Hepatocyte (in vitro differentiated cells): ENCODE measurements around the gene VAPA.

ENCODE experiments used
- EZH2phosphoT487 ChIP-seq: fragments of 200-600 bp; sonication (generic); IDR thresholded peaks from one replicate; pipeline ENCODE4 v1.6.1; 2018; ENCODE audit warnings: antibody characterized with exemption, mild to moderate bottlenecking, low read depth, moderate library complexity; ENCODE audit not compliant: unreplicated experiment, severe bottlenecking
- TF ChIP-seq, protein P1 (sequence below): fragments of 200-600 bp; sonication (generic); IDR thresholded peaks from 2 replicates; pipeline ENCODE4 v1.5.1; 2016; ENCODE audit warnings: antibody characterized with exemption, mild to moderate bottlenecking; ENCODE audit not compliant: poor library complexity

DNA sequence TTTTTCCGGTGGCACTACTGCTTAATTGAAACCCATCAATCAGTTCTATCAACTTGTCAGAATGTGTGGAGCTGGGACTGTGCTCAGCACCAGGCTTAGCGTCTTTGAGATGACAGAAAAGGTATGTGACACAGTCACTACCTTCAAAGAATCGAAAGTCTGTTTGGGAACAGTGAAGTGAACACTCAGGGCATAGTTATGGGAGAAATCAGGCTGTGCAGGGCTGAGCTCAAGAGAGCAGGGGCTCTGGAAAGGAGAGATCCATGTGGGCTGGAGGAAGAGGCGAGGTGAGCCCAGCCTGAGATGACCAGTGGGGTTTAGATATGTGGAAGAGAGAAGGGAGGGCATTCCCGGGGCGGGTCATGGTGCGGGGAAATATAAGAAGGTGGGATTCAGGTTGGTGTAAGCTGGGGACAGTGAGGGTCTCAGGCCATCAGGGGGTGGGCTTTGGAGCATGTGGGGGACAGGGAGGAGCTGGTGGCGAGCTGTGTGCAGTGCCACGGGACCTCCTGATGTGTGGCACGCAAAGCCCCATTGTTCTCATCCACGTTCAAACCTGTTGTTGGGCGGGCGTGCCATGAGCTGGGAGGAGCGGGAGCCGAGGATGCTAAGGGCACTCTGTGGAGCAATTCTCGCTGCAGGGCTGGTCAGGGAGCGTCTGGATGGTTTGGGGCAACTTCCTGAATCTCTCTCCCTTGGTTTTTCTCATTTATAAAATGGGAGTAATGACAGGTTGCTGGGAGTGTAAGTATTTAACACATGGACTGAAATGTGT is 72.5 kb downstream of the VAPA start:
- TF ChIP-seq EZH2phosphoT487: no peak
- TF ChIP-seq, protein P1, sequence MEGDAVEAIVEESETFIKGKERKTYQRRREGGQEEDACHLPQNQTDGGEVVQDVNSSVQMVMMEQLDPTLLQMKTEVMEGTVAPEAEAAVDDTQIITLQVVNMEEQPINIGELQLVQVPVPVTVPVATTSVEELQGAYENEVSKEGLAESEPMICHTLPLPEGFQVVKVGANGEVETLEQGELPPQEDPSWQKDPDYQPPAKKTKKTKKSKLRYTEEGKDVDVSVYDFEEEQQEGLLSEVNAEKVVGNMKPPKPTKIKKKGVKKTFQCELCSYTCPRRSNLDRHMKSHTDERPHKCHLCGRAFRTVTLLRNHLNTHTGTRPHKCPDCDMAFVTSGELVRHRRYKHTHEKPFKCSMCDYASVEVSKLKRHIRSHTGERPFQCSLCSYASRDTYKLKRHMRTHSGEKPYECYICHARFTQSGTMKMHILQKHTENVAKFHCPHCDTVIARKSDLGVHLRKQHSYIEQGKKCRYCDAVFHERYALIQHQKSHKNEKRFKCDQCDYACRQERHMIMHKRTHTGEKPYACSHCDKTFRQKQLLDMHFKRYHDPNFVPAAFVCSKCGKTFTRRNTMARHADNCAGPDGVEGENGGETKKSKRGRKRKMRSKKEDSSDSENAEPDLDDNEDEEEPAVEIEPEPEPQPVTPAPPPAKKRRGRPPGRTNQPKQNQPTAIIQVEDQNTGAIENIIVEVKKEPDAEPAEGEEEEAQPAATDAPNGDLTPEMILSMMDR: no peak
